Smooth muscle cell of the brain vasculature (primary cell): Measurements from ENCODE around the gene SLC6A18.

Source experiments
- DNase-seq: peaks from one replicate; pipeline ENCODE4 v3.0.0-alpha.2; 2012; ENCODE audit warnings: low read depth, low spot score

The SLC6A18 gene

GRCh38 chr5:1231354-1231905 lies 6.2 kb downstream of the SLC6A18 start:
- DNase-seq = no peak

DNA sequence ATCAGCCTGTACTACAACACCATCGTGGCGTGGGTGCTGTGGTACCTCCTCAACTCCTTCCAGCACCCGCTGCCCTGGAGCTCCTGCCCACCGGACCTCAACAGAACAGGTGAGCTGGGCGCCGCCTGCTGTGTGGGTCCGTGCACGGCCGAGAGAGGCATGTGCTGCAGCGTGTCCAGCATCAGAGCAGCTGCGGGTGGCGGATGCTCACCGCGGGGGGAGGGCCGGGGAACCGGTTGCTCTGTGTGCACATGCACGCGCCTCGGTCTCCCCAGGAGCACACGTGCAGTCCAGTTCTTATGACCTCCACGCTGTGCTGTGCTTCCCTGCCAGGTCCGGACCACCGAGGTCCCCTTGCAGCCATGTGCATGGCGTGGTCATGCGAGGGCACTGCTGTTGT lies 7.6 kb downstream of the SLC6A18 start:
- no peak for DNase-seq

GRCh38 chr5:1235379-1235778 lies 10.2 kb downstream of the SLC6A18 start:
- DNase-seq = no peak

DNA sequence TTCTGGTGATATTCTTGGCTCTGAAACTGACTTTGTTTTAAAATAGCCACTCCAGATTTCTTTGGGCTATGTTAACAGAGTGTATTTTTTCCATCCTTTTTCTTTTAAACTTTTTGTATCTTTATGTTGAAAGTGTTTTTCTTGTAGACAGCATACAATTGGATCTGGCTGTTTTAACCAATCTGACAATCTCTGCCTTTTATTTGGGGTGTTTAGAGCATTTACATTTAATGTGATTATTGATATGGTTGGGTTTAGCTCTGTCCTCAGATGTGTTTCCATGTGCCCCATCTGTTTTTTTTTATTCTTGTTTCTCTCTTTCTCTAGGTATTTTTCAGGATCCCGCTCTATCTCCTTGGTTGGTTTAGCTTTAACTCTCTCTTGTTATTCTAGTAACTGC lies 10.7 kb downstream of the SLC6A18 start:
- no peak for DNase-seq

DNA sequence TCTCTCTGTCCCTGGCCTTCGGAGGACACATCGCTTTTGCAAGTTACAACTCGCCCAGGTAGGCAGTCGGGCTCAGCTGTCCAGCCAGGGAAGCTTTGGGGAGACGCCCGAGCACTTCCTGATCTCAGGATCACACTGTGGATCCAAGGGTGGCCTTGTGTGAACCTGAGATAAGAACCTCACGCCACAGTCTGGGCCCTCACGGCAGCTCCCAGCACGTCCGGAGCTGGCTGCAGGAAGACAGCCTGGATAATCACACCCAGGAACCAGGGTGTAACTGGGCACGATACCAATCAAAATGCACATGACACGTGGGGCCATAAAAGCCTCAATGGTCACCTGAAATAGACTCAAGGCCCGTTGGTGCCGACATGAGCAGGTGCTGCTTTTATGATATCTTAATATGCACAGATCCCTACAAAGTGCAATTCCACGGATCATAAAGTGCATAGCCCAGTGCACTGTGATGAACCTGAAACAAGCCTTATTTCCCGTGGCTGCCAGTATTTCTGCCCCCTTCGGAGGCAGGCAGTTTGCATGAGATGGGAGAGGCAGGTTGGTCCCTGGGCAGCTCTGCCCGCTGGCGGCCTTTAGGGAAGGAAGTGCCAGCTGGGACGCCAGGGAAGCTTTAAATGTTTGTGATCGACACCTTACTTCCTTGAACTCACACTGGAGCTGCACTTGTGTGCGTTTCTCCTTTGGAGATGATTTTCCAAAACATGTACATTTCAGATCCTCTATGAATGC lies 14.5 kb downstream of the SLC6A18 start:
- DNase-seq = no peak

DNA sequence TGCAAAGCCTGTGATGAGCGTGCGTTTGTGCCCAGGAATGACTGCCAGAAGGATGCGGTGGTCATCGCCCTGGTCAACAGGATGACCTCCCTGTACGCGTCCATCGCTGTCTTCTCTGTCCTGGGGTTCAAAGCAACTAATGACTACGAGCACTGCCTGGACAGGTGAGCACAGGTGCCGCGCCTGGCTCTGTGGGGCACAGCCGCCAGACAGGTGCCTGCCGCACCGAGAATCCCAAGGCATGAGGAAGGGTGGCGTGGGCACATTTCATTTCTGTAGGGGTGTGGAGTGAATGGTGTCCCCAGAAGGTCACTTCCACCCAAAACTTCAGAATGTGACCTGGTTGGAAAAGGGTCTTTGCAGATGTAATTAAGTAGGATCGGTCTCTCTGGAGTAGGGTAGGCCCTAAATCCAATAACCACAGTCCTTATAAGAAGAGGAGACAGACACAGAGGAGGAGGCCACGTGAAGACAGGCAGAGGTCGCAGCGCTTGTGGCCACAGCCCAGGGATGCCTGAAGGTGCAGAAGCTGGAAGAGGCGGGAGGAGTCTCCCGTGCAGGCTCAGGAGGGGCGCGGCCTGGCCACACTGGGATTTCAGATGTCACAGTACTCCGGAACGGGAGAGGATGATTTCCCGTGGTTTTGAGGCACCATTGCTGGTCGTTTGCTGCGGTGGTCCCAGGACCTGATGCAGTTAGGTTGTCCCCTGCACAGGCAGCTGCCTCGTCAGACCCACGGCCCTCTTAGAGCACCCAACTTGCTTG lies 15.5 kb downstream of the SLC6A18 start:
- no peak for DNase-seq

- DNase-seq = no peak
These were observed 16.4 kb downstream of the SLC6A18 start for GRCh38 chr5:1241509-1242080.

- DNase-seq = no peak
These were observed 17.7 kb downstream of the SLC6A18 start for GRCh38 chr5:1242733-1243486.

- no peak for DNase-seq
These were observed 18.4 kb downstream of the SLC6A18 start for GRCh38 chr5:1243487-1244130.

DNA sequence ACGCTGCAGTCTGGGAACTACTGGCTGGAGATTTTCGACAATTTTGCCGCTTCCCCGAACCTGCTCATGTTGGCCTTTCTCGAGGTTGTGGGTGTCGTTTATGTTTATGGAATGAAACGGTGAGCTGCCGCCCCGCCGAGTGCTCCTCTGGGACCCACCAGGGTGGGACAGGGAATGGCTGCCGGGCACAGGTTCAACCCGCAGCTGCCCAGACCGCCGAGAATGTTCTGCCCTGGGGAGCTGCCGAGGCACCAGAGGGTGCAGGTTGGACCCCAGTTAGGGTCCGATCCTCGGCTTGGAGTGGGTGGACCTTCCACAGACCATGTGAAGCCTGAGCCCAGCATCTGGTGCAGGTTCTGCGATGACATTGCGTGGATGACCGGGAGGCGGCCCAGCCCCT lies 19.1 kb downstream of the SLC6A18 start:
- DNase-seq = no peak

- no peak for DNase-seq
These were observed 19.8 kb downstream of the SLC6A18 start for GRCh38 chr5:1244976-1245375.

DNA sequence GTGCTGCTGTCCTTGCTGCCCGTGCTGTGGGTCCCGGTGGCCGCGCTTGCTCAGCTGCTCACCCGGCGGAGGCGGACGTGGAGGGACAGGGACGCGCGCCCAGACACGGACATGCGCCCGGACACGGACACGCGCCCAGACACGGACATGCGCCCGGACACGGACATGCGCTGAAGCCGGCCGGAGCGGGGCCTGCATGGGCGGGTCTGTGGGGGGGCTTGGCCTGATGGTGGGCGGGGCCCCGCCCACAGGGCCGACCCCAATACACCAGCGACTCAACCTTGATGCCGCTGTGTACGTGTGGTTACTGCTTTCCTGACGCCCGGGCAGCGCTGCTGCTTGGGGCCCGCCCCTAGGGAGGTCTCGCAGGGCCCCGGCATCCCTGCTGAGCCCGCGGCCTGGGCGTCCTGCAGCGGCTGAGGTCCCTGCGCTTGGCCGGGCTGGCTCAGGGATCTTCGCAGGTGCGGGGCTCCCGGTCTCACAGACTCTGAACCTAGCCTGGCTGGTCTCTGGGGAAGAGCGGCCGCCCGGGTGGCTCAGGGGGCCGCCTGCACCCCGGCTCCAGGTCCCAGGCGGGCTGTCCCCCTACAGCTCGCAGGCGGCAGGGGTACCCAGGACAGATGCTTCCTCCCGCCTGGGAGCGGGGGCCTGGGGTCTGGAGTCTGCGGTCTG lies 20.9 kb downstream of the SLC6A18 start:
- no peak for DNase-seq

DNA sequence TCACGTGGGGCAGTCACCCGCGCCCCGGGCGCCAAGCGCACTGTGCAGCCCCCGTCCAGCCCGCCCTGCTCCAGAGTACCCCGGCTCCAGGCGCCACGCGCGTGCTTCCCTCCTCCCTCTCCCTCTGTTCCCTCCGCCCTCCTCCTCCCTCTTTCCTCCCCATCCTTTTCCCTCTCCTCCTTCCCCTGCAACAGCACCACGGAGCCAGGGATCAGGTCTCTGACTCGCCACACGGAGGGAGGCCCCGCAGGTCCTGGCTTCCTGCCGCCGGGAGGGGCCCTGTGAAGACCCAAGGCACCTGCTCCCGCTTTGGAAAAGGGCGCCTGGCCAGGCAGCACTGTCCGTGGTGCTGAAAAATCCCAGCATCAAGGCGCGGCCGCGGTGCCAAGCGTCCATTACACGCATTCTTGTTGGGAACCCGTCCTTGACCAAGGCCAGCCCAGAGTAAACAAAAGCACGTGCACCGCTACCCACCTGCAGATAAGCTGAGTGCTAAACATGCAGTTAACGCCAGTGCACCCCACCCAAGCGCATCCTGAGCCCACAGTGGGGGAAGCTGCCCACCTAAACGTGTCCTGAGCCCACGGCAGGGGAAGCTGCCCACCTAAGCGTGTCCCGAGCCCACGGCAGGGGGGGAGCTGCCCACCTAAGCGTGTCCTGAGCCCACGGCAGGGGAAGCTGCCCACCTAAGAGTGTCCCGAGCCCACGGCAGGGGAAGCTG lies 21.7 kb downstream of the SLC6A18 start:
- DNase-seq = no peak

GRCh38 chr5:1247811-1248210 lies 22.6 kb downstream of the SLC6A18 start:
- no peak for DNase-seq

DNA sequence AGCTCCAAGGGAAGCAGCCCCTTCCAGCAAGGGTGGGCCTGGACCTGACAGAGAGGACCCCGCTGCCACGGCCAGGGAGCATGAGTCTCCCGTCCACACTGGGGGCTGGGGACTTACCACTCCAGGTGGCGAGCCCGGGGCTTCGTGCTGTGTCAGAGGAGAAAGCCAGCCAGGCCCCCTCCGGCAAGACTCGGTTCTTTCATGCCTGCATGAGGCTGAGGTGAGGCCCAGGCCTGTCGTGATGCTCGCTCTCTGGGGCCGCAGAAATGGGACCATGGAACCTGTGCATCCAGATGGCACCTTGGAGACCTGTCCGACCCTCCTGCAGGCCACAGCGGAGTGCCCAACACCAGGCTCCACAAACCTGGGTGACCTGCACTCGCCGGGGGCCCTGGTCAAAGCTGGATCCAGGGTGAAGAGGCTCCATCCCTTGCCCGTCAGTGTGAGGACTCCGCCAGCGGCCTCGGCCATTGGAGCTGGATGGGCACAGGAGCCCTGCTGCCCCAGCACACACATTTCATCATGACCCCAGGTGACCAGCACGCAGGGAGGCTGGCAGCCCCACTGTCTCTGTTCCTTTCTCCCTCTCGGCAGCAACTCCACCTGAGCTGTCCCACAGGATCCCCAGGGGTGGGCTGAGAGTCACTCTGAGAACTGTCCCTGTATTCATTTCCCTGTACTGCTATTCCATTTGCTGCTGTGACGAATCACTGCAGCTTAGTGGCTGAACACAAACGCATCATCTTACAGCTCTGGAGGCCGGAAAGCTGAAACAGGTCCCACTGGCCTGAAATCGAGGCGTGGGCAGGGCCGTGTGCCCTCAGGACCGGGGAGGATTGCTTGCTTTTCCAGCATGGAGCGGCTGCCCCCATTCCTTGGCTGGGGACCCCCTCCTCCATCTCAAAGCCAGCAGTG lies 24.4 kb downstream of the SLC6A18 start:
- DNase-seq = no peak

- no peak for DNase-seq
These were observed 26.7 kb downstream of the SLC6A18 start for GRCh38 chr5:1251678-1252580.

DNA sequence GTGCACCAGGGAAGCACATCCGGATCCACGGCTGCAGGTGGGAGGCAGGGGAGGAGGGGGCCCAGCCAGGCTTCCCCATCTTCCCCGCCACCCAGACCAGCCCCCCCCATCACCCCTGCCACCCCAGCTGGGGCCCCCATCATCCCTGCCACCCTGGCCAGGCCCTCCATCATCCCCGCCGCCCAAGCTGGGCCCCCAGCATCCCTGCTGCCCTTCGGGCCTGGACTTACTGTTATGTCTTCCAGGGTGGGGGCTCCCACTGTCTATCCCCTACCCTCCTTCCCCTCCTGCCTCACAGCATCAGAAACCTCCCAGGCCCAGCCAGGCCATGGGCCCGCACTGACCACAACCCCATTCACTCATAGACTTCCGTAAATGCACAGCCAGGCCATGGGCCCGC lies 27.5 kb downstream of the SLC6A18 start:
- DNase-seq = no peak
